NCI-H1092 treated with DMSO at 0.1 percent for 48 hours (cell line): ENCODE data around the gene ETV2.
A peak's percentile ranks its signal among the peaks of the same experiment; 100 is the strongest.
"Not testable (repeated sequence)": the region's sequence is repeated elsewhere in the genome, so short reads cannot be mapped to it uniquely, and the experiment has no call there.

Experiments used
- DNase-seq: peaks from one replicate; lab custom pipeline; 2025; lab: John Stamatoyannopoulos, UW

The ETV2 gene

DNA sequence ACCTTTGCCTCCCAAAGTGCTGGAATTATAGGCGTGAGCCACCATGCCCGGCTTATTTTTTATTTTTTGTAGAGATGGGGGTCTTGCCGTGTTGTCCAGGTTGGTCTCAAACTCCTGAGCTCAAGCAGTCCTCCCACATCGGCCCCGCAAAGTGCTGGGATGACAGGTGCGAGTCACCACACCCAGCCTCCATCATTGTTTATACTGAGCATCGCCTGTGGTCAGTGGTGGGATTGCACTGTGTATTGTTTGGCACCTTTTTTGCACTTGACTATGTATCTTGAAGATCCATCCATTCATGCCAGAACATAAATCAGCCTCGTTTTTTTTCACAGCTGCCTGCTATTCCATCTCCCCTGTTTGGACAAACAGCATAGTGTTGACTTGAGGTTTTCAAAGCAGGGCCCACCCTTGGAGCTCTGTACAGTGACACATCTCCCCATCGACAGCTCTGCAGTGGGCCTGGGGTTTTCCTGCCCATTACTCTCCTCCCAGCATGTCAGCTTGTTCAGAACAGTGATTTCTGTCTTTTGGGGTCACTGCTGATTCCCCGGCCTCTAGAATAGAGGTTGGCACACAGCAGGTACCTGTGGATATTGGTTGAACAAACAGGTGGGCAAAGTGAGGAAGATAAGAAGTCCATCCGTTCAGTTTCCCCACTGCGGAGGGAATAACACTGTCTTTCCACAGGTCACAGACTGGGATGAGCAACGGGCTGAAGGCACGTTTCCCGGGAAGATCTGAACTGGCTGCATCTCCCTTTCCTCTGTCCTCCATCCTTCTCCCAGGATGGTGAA lies 16.6 kb downstream of the ETV2 start:
- DNase-seq, result no peak

DNA sequence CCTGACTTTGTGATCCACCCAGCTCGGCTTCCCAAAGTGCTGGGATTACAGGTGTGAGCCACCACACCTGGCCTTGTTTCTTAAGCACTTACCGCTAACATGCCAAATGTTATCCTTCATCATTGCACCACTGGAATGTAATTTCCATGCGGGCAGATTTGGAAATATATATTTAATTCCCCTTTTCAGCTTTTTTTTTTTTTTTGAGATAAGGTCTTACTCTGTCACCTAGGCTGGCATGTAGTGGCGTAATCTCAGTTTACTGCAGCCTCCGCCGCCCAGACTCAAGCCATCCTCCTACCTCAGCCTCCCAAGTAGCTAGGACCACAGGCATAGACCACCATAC lies 20.4 kb downstream of the ETV2 start:
- no peak for DNase-seq

GRCh38 chr19:35663981-35664380 lies 22.4 kb downstream of the ETV2 start:
- no peak for DNase-seq

GRCh38 chr19:35665157-35665556 lies 23.6 kb downstream of the ETV2 start:
- DNase-seq, result no peak

DNA sequence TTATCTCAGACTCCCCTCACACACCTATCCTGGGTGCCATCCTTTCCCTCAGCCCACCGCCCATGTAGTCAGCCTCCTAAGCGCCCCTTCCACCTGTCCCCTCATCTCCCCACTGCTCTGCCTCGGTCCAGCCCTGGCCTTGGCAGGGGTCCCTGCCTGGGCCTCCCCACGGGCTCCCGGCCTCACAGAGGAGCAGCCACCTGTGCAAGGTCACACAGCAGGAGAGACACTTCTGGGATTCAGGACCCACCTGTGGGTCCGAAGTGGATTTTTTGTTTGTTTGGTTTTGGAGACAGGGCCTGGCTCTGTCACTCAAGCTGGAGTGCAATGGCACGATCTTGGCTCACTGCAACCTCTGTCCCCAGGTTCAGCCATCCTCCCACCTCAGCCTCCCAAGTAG lies 24.1 kb downstream of the ETV2 start:
- no peak for DNase-seq

DNA sequence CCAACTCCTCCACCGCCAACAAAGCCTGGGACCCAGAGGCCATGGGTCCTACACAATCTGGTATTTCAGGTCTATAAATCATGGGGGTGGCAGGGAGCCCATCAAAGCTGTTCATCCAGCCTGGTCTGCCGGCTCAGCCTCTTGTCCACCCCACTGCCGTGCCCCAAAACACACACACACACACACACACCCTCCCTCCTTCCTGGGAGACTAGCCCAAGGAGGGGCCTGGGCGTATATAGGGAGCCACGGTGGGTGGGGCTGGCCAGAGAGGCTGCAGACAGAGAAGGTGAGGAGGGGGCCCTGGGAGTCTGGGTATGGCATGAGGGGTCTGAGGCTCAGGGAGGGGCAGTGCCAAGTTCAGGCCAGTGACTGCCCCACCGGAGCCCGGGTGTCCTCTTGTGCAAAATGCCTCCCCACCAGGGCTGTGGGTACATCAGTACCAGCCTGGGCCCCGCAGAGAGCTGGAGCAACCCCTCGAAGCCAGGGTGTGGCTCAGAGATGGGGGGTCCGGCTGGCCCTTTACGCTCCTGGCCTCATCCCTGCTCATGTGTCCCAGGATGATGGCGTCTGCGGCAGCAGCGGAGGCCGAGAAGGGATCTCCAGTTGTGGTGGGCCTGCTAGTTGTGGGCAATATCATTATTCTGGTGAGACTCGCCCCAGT lies 24.8 kb downstream of the ETV2 start, which contains the start of gene UPK1A:
TSS of gene UPK1A (plus strand) at position 267 of the 663 bp plus-strand sequence. CDS start at position 563, 296 bp downstream.
- DNase-seq, result no peak

DNA sequence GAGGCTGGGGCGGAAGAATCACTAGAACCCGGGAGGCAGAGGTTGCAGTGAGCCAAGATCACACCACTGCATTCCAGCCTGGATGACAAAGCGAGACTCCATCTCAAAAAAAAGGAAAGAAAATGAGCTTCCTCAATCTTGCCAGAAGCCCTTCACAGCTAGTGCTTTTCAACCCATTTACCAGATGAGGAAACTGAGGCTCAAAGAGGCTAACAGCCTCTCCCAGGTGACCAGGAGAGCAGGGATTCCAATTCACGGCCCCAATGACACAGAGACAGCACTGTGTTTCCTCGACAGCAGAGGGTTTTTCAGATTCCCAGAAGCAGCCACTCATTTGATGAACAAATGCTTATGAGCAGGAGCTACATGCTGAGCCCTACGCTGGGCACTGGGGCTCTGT lies 28.0 kb downstream of the ETV2 start:
- no peak for DNase-seq

DNA sequence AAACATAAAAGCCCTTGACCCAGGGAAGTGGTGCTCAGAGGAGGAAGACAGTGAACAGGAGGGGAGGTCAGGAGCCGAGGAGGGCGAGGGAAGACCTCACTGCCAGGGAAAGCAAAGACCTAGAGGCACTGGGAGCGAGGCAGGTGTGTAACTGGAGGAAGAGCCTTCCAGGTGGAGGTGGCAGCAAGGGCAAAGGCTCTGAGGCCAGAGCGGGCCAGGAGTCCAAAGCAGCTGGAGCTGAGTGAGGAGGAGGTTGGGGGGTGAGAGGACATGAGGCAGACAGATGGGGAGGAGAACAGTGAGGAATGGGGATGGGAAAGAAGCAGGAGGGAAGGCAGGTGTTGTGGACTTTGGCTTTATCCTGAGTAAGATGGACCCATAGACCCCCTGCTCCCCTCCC lies 28.4 kb downstream of the ETV2 start:
- no peak for DNase-seq

DNA sequence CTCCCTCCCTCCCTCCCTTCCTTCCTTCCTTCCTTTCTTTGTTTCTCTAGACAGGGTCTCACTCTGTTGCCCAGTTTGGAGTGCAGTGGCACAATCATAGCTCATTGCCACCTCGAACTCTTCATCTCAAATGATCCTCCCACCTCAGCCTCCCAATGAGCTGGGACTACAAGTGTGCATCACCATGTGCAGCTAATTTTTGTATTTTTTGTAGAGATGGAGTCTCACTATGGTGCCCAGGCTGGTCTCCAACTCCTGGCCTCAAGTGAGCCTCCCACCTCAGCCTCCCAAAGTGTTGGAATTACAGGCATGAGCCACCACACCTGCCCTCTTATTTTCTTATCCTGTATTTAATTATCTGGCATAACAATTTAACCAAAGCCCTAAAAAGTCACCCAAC lies 29.1 kb downstream of the ETV2 start:
- DNase-seq, result no peak

GRCh38 chr19:35671818-35672217 lies 30.3 kb downstream of the ETV2 start:
- no peak for DNase-seq

- DNase-seq, result no peak
Measured at GRCh38 chr19:35673121-35673804, 31.7 kb downstream of the ETV2 start.

DNA sequence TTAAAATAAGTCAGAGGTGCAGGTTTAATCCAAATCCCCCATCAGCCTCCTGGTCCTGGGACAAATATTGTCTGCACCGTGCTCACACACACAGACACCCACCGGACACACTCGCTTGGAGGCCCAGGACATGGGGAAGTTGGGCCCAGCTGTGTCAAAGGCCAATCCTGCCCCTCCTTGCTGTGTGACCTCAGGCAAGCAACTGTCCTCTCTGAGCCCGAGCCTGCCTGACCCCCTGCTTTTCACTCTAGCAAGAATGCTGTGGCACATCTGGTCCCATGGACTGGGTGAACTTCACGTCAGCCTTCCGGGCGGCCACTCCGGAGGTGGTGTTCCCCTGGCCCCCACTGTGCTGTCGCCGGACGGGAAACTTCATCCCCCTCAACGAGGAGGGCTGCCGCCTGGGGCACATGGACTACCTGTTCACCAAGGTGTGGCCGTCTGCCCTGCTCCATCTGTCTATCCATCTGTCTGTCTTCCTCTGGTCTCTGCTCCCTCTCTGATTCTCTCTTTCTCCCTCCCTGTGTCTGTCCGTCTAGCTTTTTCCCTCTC lies 34.1 kb downstream of the ETV2 start:
- no peak for DNase-seq

DNA sequence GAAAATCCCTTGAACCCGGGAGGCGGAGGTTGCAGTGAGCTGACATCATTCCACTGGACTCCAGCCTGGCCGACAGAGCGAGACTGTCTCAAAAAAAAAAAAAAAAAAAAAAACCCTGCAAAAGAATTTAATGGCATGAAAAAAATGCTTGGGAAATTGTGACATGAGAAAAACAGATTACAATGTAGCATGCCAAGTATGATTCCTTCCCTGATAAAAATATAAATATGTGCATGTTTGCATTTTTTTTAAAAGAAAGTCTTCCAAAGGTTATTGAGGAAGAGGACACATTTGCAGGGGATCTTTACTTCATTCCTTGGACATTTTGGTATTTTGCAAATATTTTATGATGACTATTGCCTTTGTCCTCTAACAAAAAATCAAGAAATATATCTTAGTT lies 48.3 kb downstream of the ETV2 start:
- DNase-seq, result no peak

GRCh38 chr19:35691106-35691505 lies 49.6 kb downstream of the ETV2 start:
- not testable (repeated sequence) for DNase-seq

DNA sequence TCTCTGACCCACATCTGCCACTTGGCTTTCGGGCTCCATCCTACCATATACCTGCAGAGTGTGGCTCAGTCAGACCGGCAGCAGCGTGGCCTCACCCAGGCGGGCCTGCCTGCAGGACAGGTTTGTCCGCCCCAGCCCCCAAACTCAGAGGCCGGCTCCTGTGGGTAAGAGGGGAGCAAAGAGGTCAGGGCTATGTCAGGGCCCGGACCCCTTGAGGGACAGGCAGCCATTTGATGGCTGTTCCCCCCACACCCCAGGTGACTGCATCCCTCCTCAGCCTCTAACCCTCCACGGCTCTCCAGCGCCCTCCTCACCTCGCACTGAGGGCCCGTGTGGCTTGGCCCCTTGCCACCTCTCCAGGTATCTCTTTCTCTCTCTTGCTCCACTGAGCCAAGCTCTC lies 50.5 kb downstream of the ETV2 start:
- DNase-seq, result no peak

DNA sequence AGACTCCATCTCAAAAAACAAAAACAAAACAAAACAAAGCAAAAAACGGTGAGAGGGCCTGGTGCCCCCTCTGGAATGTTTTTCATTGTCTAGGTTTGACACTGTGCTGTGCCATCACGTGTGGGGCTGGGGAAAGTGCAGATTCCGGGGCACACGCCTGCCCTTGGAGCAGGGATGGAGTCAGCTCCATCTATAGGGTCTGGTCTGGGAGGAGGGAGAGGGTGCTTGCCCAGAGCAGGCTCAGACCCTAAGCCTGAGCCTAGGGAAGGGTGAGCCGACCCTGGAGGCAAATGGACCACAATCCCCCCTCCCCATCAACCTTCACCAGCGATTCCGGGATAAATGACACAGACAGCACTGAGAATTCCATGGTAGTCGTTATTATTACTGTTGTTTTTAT lies 51.9 kb downstream of the ETV2 start:
- DNase-seq, result no peak

DNA sequence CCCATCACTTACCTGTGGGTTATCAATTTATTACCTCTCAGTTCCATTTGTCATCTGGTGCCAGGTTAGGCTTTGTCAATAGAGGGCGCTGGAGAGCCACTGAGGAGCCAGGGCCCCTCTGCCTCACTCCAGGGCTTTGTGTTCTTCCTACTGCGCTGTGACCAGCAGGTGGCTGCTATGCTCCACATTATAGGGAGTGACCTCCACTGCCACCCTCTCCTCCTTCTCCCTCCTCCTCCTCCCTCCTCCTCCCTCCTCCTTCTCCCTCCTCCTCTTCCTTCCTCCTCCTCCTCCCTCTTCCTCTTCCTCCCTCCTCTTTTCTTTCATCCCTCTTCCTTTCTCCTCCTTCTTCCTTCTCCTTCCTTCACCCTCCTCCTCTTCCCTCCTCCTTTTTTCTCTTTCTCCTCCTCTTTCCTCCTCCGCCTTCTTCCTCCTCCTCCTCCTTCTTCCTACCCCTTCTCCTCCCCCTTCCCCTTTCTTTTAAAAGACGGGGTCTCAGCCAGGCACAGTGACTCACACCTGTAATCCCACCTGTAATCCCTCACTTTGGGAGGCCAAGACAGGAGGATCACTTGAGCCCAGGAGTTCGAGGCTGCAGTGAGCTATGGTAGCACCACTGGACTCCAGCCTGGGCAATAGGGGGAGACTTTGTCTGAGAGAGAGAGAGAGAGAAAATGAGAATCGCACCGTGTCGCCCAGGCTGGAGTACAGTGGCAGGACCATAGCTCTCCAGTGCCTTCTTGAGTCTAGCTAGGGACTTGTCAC lies 52.5 kb downstream of the ETV2 start:
- peak; percentile 74 for DNase-seq
